Colonic mucosa (tissue), 4 donors: Measurements from ENCODE around the gene PPP2R3A. TPM values are rescaled to one million over a fixed set of nuclear protein-coding genes. Genes with fewer than 3 reads are reported as not detected.
A peak's percentile ranks its signal among the peaks of the same experiment; 100 is the strongest.

ENCODE experiments used
- DNase-seq: peaks from one replicate; pipeline ENCODE4 v3.0.0-alpha.2; 2020
- H3K27ac ChIP-seq: fragments of 200-600 bp; one replicate; pipeline ENCODE4 v1.8.0; 2021
- H3K27me3 ChIP-seq: fragments of 200-600 bp; one replicate; pipeline ENCODE4 v1.8.0; 2021
- H3K36me3 ChIP-seq: fragments of 200-600 bp; one replicate; pipeline ENCODE4 v1.8.0; 2021
- H3K4me1 ChIP-seq: fragments of 200-600 bp; one replicate; pipeline ENCODE4 v1.8.0; 2021; ENCODE audit warnings: mild to moderate bottlenecking
- H3K4me3 ChIP-seq: fragments of 200-600 bp; one replicate; pipeline ENCODE4 v1.8.0; 2021
- H3K9ac ChIP-seq, 2 donors: one replicate each; pipeline ENCODE4 v1.7.0; 2013; ENCODE audit warnings: control low read depth in 2 of 2, low read depth in 2 of 2, low read length in 2 of 2
- H3K9me3 ChIP-seq: fragments of 200-600 bp; one replicate; pipeline ENCODE4 v1.8.0; 2021
- intact Hi-C: fragments of 100-400 bp; cut with DNase I; formaldehyde crosslinking; loops from one replicate; pipeline ENCODE4 v1.14.1; 2022
- total RNA-seq, 2 donors: library from RNA; stranded (reverse); fragmentation: NEBNext Ultra II Directional in 1 of 2; extraction: Animal tissue kit (Norgen Biotek cat#: 25700) in 1 of 2; gene quantifications; one replicate each; pipeline ENCODE4 v1.2.1, GENCODE V29; 2021
- TF ChIP-seq, protein P1 (sequence below): fragments of 200-600 bp; IDR thresholded peaks from one replicate; pipeline ENCODE4 v1.8.0; 2022; ENCODE audit warnings: antibody characterized with exemption, mild to moderate bottlenecking
- donor health status: healthy.
- donor health status: DM: no; HTN: no; CAD: no.
- donor health status: DM: no; HTN: no; CAD: no.

PPP2R3A gene
- total RNA-seq: 10 to 100 TPM; 10.9 to 22.0 TPM

- Histone ChIP-seq H3K27ac (peak within 1 kb of the TSS; percentile 90), H3K4me3 (peak within 1 kb of the TSS; percentile 71), H3K4me1 (peaks cover 4% of the 10 kb centered on the region), H3K27me3 (no peaks in the 10 kb centered on the region), H3K9ac (peak within 1 kb of the TSS; percentile 66 to 69), H3K9me3 (no peaks in the 10 kb centered on the region), H3K36me3 (no peaks in the 10 kb centered on the region)
- TF ChIP-seq, protein P1, sequence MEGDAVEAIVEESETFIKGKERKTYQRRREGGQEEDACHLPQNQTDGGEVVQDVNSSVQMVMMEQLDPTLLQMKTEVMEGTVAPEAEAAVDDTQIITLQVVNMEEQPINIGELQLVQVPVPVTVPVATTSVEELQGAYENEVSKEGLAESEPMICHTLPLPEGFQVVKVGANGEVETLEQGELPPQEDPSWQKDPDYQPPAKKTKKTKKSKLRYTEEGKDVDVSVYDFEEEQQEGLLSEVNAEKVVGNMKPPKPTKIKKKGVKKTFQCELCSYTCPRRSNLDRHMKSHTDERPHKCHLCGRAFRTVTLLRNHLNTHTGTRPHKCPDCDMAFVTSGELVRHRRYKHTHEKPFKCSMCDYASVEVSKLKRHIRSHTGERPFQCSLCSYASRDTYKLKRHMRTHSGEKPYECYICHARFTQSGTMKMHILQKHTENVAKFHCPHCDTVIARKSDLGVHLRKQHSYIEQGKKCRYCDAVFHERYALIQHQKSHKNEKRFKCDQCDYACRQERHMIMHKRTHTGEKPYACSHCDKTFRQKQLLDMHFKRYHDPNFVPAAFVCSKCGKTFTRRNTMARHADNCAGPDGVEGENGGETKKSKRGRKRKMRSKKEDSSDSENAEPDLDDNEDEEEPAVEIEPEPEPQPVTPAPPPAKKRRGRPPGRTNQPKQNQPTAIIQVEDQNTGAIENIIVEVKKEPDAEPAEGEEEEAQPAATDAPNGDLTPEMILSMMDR: no peak
- DNase-seq: peak; percentile 85
- intact Hi-C loops: no loop called here
These were observed at the start of gene PPP2R3A for GRCh38 chr3:135965506-135966270. TSS of gene PPP2R3A (plus strand) at chr3:135965728. CDS start at chr3:136001499, 35,771 bp downstream.

DNA sequence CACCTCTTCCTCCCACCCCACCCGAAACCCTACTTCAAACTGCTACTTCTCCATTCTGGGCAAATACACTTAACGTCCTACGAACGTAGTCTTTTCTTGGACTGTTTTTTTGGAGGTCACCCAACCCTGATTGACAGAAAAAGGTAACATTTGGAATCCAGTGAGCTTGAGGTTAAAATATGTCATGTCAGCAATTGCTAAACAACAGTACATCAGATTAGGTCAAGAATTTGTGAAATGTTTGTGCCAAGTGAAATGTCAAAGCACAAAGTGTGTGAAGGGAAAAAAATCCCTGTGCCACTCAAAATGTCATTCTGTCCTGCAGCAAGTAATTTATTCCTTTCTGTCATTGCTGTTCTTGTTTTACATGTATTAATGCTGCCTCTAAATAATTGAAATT is 49.2 kb upstream of the PPP2R3A start:
- intact Hi-C loops: no loop called here
- DNase-seq: no peak
- Histone ChIP-seq H3K4me3 (no peak overlapping the region), H3K9ac (no peak overlapping the region), H3K27me3 (no peaks in the 10 kb centered on the region), H3K4me1 (no peaks in the 10 kb centered on the region), H3K36me3 (no peaks in the 10 kb centered on the region), H3K9me3 (no peaks in the 10 kb centered on the region), H3K27ac (no peak overlapping the region)
- TF ChIP-seq, protein P1: no peak

DNA sequence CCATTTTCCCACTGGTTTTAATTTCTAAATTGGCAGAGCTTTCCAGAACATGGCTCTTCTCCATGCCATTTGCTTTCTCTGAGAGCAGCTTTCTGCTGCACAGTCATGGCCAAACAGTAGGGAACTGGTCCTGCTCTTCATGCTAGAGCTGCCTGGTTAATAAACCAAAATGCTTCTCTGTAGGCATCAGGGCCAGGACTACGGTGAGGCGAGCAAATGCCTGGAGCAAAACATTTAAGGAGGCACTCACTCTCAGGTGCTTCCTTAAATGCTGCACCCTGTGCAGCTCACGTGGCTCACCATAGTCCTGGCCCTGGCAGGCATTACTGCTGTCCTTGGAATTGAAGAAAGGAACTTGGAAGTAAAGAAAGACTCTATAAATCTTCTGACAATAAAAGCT is 48.5 kb upstream of the PPP2R3A start:
- no peaks in the 10 kb centered on the region for H3K27me3 ChIP-seq
- H3K27ac ChIP-seq: no peak overlapping the region
- H3K4me3 ChIP-seq: no peak overlapping the region
- no peaks in the 10 kb centered on the region for H3K36me3 ChIP-seq
- DNase-seq: no peak
- TF ChIP-seq, protein P1: no peak
- intact Hi-C loops: no loop called here
- no peak overlapping the region for H3K9ac ChIP-seq
- H3K9me3 ChIP-seq: no peaks in the 10 kb centered on the region
- no peaks in the 10 kb centered on the region for H3K4me1 ChIP-seq

- Histone ChIP-seq H3K36me3 (no peaks in the 10 kb centered on the region), H3K4me1 (no peaks in the 10 kb centered on the region), H3K9me3 (no peaks in the 10 kb centered on the region), H3K27ac (no peak overlapping the region), H3K4me3 (no peak overlapping the region), H3K27me3 (no peaks in the 10 kb centered on the region), H3K9ac (no peak overlapping the region)
- TF ChIP-seq, protein P1: no peak
- intact Hi-C loops: loop anchor here (2.0 kb wide), 1 partner anchor 125 kb away; no protein-coding TSS in a partner anchor
- DNase-seq: no peak
These were observed 47.5 kb upstream of the PPP2R3A start for GRCh38 chr3:135917927-135918597.

DNA sequence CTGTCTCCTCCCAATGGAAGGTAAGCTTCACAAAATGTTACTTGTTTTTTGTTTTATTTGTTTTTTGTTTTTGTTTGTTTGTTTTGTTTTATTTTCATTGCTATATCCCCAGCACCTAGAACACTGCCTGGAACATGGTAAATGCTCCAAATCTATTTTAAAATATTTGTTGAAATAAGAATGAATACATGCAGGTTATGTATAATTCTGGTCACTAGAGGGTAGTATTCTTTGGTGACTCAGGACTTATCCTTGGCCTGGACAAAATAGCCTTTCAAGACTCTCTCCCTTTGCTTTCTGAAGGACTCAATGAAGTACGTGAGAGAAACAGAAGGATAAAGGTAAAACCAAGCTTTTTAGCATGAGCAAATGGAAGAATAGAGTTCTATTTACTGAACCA is 46.9 kb upstream of the PPP2R3A start:
- Histone ChIP-seq H3K36me3 (no peaks in the 10 kb centered on the region), H3K27me3 (no peaks in the 10 kb centered on the region), H3K4me3 (no peak overlapping the region), H3K4me1 (no peaks in the 10 kb centered on the region), H3K9ac (no peak overlapping the region), H3K27ac (no peak overlapping the region), H3K9me3 (no peaks in the 10 kb centered on the region)
- TF ChIP-seq, protein P1: peak; percentile 29
- no peak for DNase-seq
- intact Hi-C loops: loop anchor here (2.0 kb wide), 1 partner anchor 124 kb away; no protein-coding TSS in a partner anchor
